SK-N-SH treated with all-trans-retinoic acid at 6 μM for 48 hours (cell line): ENCODE results near the gene APOC3.

ENCODE experiments used
- BACH2 ChIP-seq: fragments of 250-450 bp; sonication (Bioruptor Pico); IDR thresholded peaks from 2 replicates; pipeline ENCODE4 v1.9.0; 2021; ENCODE audit warnings: mild to moderate bottlenecking, borderline replicate concordance
- CREB5 ChIP-seq: fragments of 250-450 bp; sonication (Bioruptor Pico); IDR thresholded peaks from 2 replicates; pipeline ENCODE4 v1.5.1; 2020; ENCODE audit warnings: low read depth, mild to moderate bottlenecking, moderate library complexity
- GLIS3 ChIP-seq: fragments of 250-450 bp; sonication (Bioruptor Pico); IDR thresholded peaks from 2 replicates; pipeline ENCODE4 v1.5.0; 2020; ENCODE audit warnings: mild to moderate bottlenecking, moderate library complexity
- ISL1 ChIP-seq: fragments of 250-450 bp; sonication (Bioruptor Pico); IDR thresholded peaks from 2 replicates; pipeline ENCODE4 v2.1.2; 2022; ENCODE audit warnings: mild to moderate bottlenecking, moderate library complexity
- PATZ1 ChIP-seq: fragments of 250-450 bp; sonication (Bioruptor Pico); IDR thresholded peaks from 2 replicates; pipeline ENCODE4 v1.8.0; 2020; ENCODE audit warnings: mild to moderate bottlenecking, moderate library complexity, borderline replicate concordance
- TCF4 ChIP-seq: fragments of 250-450 bp; sonication (Bioruptor Pico); IDR thresholded peaks from 2 replicates; pipeline ENCODE4 v1.8.0; 2021; ENCODE audit warnings: mild to moderate bottlenecking, moderate library complexity, borderline replicate concordance
- TSHZ2 ChIP-seq: fragments of 250-450 bp; sonication (Bioruptor Pico); IDR thresholded peaks from 2 replicates; pipeline ENCODE4 v1.5.0; 2020; ENCODE audit warnings: mild to moderate bottlenecking, moderate library complexity
- ZC3H10 ChIP-seq: fragments of 250-450 bp; sonication (Bioruptor Pico); IDR thresholded peaks from 2 replicates; pipeline ENCODE4 v1.5.1; 2021; ENCODE audit warnings: mild to moderate bottlenecking, moderate library complexity
- ZFP30 ChIP-seq: fragments of 450-650 bp; formaldehyde crosslinking; IDR thresholded peaks from 2 replicates; pipeline ENCODE4 v1.5.0; 2022; ENCODE audit warnings: mild to moderate bottlenecking, moderate library complexity

GRCh38 chr11:116869610-116870009 is 39.9 kb downstream of the APOC3 start:
- no peak for TF ChIP-seq PATZ1 (CRISPR knock-in tag)
- TF ChIP-seq CREB5 (CRISPR knock-in tag) = no peak
- no peak for TF ChIP-seq BACH2 (CRISPR knock-in tag)
- TF ChIP-seq ISL1 (CRISPR knock-in tag) = no peak
- no peak for TF ChIP-seq GLIS3 (CRISPR knock-in tag)
- TF ChIP-seq ZFP30 = no peak
- TF ChIP-seq ZC3H10 (CRISPR knock-in tag) = no peak
- no peak for TF ChIP-seq TCF4
- TF ChIP-seq TSHZ2 (CRISPR knock-in tag) = no peak
